KBM-7 (cell line): ENCODE results near the gene RNF123.
A peak's percentile ranks its signal among the peaks of the same experiment; 100 is the strongest.
"Not testable (repeated sequence)": the region's sequence is repeated elsewhere in the genome, so short reads cannot be mapped to it uniquely, and the experiment has no call there.

Experiments used
- DNase-seq: peaks from one replicate; pipeline ENCODE4 v3.0.0-alpha.2; 2015
- in situ Hi-C: fragments of 300-500 bp; cut with MboI; formaldehyde crosslinking; loops from 2 replicates; pipeline ENCODE4 v1.14.3; 2020; ENCODE audit warnings: low sequenced_read_pairs, low pct_unique_long_range_greater_than_20kb, mixed read lengths

RNF123 gene

DNA sequence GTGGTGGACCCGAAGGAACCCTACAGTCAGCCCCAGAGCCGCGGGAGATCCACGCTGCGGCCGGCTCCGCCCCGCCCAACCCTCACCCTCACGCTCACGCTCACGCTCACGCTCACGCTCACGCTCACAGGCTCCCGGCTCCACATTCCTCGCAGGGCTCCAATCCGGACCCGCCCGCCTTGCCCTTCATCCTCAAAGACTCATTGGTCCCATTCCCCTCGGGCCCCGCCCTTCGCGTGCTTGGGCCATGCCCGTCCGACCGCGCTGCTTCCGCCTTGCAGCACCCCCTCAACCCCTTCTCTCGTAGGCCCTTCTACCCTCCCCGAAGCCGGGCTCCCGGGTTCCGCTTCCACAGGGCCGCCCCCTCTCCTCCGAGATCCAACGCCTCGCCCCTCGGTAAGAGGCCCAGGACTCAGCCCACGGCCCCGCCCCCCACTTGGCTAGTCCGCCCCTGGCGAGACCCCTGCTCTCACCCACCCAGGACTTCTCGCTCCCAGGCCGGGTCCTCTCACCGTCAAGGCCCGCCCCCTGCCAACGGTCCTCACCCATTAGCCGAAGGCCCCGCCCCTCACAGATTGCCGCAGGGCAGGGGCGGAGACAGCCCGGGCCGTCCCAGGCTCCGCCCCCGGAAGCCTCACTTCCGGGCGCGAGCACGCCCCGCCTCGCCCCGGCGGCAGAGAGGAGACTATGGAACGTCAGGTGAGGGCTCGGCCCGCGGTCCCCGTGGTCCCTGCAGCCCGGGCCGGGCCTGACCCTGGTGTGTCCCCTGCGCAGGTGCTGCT, 15.5 kb upstream of the RNF123 start, which contains the start of gene APEH:
Gene APEH (plus strand): TSS at position 637 of the 782 bp plus-strand sequence. CDS start 51 bp downstream, at position 688.
- DNase-seq: peak; percentile 99
- in situ Hi-C loops: loop anchor here (10.0 kb wide), 1 partner anchor 129 kb away; no protein-coding TSS in a partner anchor

DNA sequence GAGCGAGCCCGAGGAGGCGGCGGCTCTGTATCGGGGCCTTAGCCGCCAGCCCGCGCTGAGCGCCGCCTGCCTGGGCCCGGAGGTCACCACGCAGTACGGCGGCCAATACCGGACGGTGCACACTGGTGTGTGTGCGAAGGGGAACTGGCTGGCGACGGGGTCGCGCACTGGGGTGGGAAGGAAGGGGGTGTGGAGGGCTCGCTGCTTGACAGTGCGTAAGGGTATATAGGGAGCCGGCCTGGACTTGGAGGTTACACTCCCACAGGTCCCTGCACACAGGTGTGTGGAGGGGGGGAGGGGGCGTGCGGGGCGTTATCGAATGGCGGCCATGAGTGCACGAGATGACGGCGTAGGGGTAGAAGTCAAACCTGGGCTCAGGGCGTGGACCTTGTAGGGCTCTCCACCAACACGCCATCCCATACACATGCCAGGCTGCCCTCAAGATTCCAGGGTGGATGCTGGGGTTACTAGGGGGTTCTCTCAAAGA, 14.8 kb upstream of the RNF123 start:
- in situ Hi-C loops: loop anchor here (10.0 kb wide), 1 partner anchor 130 kb away; no protein-coding TSS in a partner anchor
- DNase-seq: no peak

DNA sequence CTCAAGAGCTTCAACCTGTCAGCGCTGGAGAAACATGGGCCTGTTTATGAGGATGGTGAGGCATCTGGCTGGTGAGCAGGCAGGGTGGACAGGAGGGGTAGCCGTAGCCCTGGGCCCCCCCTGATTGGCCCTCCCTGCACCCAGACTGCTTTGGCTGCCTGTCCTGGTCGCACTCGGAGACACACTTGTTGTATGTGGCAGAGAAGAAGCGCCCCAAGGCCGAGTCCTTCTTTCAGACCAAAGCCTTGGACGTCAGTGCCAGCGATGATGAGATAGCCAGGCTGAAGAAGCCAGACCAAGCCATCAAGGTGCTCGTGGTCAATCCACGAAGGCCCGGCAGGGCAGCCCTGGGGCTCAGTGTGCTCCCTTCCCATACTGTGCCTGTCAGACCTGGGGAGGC, 13.4 kb upstream of the RNF123 start:
- DNase-seq: no peak
- in situ Hi-C loops: loop anchor here (10.0 kb wide), 1 partner anchor 131 kb away; no protein-coding TSS in a partner anchor

DNA sequence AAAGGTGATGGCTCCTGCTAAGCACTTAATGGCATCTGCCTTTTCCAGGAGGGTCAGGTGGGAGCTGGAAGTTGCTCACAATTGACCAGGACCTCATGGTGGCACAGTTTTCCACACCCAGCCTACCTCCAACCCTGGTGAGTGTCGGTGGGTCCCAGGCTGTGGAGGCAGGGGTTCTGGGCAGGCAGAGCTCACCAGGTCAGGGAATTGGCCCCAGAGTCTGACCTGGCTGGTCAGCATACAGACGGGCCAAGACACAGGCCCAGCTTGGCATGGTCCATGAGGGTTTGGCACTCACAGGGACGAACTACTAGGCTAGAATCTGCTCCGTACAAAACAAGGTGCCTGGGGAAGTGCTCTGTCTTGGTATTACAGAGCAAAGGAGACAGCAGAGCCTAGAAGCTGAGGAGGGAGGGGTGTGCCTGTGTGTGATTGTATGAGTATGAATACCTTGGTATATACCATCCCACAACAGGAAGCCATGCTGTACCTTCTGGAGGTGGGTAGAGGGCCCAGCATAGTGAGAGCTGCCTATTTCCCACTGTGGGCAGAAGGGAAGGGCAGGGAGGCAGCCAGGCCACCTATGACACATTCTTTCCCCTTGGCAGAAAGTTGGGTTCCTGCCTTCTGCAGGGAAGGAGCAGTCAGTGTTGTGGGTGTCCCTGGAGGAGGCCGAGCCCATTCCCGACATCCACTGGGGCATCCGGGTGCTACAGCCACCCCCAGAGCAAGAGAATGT, 8.7 kb upstream of the RNF123 start:
- no peak for DNase-seq
- in situ Hi-C loops: no loop called here

DNA sequence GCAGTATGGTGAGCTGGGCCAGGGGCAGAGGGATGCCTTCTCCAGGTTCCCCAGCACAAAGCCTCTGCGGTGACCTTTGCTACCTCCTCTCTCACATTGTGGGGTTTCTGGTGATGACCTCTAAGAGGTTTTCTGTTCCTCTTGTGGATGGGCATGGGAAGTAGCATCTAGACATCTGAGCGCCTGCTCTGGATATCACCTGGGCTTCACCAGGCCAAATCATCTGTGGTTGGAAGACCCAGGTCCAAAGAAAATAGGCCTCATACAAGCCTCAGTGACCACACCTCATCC, 8.2 kb upstream of the RNF123 start:
- in situ Hi-C loops: no loop called here

DNA sequence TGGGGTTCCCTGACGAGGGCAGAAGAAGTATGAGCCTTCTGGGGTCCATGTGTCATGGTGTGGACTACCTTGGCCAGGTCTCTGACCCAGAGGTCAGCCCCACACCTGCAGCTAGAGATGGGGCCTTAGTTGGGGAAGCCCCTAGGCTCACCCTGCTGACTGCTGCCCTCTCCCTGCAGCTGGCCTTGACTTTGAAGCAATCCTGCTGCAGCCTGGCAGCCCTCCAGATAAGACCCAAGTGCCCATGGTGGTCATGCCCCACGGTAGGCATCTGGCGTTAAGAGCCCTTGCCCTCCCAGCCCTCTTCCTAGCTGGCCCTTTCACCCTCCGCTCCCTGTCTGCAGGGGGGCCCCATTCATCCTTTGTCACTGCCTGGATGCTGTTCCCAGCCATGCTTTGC, 7.8 kb upstream of the RNF123 start:
- DNase-seq: no peak
- in situ Hi-C loops: no loop called here

More for the DNA sequence above, 8.2 kb upstream of the RNF123 start:
- no peak for DNase-seq

DNA sequence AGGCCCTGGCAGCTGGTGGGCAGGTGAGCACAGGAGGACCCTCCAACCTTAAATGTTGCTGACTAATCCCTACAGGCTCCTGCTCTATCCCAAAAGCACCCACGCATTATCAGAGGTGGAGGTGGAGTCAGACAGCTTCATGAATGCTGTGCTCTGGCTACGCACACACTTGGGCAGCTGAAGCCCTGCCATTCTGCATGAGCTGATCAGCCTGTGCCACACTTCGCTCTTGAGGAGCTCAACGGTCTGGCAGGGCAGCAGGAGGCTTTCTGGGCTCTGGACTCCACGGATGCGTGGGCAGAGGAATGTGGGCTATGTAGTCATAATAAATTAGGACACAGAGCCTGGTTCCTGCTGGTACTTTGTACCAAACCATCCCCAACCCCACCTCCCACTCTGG, 6.2 kb upstream of the RNF123 start:
- in situ Hi-C loops: no loop called here

DNA sequence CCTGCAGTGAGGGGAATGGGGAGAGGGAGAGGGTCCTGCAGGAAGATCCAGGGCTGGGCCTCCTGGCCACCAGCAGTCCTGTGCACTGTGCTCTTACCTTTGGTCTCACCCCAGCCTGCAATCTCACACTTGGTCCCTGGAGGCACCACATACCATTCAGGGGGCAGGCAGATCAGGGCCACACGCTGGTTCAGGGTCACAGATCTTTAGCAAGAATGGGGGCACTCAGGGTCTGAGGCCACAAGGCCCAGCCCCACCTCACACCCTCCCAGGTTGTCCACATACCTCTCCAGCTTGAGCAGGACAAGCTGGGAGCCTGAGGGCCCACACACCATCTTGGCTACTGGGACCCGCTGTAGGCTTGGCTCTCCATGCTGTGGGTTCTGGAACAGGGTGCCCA, 4.9 kb upstream of the RNF123 start:
- in situ Hi-C loops, DNase-seq: not testable (repeated sequence)

More for the DNA sequence above, 6.2 kb upstream of the RNF123 start:
- DNase-seq: no peak

DNA sequence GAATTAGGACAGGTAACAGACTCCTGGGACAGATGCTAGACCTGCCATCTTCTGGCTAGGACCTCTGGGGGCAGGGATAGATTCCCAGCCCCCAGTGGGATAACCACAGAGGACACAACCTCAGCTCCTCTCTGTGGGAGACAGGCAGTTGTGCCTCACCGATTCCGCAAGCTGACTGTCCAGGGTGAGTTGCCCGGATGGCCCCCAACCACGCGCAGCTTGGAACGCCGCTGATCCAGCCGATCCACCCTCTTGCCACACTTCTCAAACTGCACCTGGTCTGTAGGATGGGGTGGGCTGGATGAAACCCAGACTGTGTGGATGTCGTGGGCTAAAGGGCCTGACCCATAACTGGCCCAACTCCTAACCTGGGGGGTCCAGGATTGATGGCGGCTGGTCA, 4.3 kb upstream of the RNF123 start:
- in situ Hi-C loops, DNase-seq: not testable (repeated sequence)

DNA sequence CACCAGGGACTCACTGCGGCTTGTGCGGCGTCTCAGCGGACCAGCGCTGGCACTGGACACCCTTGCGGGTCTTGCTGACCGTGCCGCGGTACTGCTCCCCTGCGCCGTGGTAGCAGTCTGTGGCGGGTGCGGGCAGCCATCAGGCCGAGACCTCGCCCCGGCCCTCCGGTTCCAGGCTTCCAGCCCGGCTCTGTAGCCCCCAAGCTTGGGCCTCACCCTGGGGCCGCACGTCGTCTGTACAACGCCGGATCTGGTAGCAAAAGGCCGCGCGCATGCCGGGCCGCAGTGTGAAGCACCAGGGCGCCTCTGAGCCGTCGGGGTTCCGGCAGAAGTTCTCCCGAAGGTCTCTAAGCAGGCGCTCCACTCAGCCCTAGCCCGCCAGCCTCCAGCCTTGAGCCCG, 3.5 kb upstream of the RNF123 start:
- DNase-seq, in situ Hi-C loops: not testable (repeated sequence)

DNA sequence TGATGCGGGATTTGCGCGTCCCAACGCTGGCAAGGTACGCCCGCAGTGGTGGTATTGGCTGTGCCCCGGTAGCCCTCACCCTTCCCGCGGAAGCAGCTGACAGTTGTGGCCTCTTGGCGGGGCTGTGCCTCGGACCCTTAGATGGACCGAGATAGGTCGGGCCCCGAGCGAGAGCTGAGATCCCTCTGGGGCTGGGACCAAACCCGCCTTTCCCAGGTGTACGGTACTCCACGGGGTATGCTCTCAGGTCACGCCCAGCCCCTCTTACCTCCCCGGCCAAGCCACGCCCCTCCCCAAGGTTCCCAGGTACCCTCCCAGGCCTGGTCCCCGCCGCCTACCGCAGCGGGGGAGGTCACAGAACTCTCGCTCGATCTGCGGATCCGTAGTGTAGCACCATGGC, 3.0 kb upstream of the RNF123 start:
- in situ Hi-C loops, DNase-seq: not testable (repeated sequence)

DNA sequence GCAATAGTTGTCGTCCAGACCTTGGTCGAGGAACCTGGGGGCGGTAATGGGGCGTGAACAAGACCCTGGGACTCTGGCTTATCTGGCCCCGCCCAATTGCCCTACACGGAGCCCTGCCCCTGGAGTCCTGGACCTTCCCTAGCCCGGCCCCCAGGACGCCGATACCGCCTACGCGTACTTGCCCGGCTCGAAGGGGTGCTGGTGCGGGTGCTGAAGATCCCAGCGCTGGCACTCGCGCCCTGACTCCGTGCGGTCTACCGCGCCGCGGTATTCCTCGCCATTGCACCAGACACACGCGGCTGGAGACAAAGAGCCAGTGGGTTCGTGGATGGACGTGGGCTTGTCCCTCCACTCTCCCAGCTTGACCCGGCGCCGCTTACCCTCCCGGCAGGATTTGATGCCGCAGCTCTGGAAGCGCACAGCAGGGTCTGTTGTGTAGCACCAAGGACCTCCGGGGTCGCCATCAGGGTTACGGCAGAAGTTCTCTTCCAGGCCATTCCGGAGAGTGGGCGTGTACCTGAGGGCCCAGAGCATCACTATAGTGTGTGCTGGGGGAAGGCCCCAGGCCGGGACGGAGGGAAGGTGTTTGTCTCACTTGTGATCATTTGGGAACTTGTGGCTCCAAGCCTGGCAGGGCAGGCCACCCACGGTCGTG, 2.5 kb upstream of the RNF123 start:
- in situ Hi-C loops, DNase-seq: not testable (repeated sequence)

DNA sequence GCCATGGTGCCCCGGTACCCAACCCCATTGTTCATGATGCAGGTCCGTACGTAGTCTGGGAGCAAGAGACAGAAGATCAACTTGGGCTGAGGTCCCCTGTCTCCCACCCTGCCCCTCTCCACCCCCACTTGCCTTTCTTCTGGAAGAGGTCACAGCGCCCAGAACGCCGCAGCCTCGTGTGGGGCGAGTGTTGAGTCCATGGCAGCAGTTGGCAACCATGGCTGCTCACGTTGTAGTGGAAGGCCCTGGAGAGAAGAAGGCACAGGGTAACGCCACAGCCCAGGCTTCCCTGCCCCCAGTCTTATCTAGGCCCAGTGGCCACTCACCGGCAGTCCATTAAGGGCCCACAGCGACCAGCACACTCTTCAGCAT, 1.9 kb upstream of the RNF123 start:
- in situ Hi-C loops, DNase-seq: not testable (repeated sequence)

DNA sequence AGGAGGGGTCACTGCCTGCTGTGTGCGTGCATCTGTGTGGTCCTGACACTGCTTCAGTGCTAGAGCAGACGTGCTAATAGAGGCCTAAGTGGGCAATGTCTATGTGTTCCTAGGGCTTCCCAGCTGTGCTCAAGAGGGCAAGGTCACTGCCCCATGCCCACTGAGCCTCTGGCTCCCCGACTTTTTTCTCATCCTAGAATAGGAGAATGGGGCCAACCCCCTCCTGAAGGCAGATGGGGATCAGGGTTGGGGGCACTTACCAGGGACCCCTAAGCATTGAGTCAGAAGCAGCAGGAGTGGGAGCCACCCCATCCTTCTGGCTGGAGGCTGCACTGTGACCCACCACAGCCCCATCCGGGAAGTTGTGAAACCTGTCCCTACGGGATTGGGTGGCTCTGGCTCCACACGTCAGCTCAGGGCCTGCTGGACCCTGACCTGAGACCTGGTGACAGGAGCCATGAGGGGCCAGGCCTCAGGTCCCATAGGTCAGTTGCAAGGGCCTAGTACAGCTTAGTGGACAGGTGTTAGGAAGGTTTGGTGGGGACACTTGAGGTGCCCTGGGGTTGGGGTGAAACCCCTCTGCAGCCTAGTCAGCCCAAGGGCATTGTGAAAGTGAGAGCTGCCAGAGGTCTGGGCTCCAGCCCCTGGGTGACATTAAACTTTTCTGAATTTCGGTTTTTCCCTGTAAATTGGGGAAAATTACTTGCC, 865 bp upstream of the RNF123 start:
- DNase-seq, in situ Hi-C loops: not testable (repeated sequence)

DNA sequence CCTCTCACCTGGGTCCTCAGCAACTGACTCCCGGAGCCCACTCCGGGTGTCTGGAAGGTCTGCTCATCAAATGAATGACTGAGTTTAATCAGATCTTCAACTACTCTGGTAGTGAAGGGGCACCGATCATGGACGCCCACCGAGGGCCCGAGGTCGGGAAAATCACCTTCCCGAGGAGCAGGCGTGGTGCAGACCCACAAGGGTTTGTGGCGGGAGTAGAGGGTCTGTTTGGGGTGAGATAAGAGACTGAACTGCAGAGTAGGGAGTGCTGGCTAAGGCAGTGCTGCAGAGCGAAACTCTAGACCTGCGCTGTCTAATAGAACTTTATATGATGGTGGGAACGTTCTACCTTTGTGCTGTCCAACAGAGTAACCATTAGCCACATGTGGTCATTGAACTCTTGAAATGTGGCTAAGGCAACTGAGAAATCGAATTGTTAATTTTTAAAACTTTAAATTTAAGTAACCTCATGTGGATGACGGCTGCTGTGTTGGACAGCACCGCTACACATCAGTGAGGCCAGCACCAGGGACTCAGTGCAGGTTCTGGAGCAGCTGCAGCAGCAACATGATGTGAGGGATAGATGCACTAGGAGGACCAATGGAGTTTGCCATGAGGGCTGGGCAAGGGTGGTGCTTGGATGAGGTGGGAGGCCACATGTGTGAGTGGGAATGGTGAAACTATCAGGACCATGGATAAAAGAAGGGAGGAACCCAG, 709 bp downstream of the RNF123 start:
- DNase-seq, in situ Hi-C loops: not testable (repeated sequence)

DNA sequence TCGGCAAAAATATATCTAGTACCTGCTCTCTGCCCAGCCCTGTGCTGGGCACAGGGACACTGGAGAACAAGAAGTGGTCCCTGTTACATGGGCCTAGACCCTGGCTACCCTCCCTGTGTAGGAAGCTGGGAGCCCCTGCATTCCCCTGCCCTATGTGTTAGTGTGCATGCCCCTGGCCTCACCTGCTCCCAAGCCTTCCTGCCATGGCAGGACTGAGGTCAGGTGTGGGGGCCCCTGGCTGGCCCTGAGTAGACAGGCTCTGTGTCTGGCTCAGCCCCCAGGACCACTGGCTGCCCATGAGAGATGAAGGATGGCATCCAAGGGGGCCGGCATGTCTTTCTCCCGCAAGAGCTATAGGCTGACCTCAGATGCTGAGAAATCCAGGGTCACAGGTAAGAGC, 1.5 kb downstream of the RNF123 start:
- DNase-seq, in situ Hi-C loops: not testable (repeated sequence)

DNA sequence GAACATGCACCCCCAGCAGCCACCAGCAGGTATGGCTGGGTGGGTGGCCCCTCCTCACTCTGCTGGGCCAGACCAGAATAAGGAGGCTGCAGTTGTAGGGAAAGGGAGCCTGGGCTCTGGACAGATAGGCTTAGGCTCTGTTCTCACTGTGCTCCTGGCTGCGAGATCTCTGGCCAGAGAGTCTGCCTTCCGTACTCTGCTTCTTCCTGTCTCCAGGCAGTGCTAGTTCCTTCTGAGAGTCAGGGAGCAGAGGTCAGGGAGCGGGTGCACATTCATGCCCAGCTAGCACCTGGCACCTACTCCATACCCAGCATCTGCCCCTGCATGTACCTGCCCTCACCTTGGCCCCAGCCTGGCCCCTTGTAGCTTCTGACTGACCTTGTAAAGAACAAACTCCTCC, 2.1 kb downstream of the RNF123 start:
- in situ Hi-C loops, DNase-seq: not testable (repeated sequence)

DNA sequence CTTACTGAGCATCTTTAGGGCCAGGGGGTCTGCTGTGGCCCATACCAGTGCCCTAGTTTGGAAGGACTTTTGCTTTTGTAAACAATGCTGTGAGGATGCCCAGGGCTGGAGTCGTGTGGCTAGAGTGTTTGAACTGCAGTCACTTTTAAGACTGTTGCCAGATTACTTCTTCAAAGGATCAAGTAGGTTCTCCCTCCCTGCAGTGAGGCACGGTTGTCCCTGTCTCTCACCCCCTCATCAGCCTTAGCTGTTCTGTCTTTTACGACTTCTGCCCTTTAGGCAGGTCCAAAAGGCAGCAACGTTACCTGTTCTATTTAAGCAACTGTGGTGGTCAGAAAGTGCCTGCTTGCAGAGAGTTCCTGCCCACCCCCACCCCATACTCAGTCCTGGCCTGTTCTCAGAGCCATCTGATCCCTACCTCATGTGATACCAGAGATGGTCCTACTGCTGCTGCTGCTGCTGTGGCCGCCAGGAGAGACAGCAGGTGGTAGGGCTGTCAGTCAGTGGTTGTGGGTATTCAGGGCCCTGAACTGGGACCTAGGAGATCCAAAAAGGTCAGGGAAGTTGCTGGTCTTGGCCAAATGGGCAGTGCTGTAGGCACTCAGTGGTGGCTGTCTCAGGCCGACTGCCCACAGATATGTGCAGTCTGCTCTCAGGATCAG, 5.2 kb downstream of the RNF123 start:
- DNase-seq, in situ Hi-C loops: not testable (repeated sequence)
